Kidney tubule cell (primary cell): ENCODE results near the gene GBP1.

Experiments used
- DNase-seq: peaks from one replicate; pipeline ENCODE4 v3.0.0-alpha.2; 2018; ENCODE audit warnings: low spot score

GBP1 gene

GRCh38 chr1:89005286-89006151 lies 59.5 kb downstream of the GBP1 start:
- no peak for DNase-seq
